ENCODE data around the gene NTRK1. TPM values are rescaled to one million over a fixed set of nuclear protein-coding genes. Genes with fewer than 3 reads are reported as not detected.

The NTRK1 gene
- total RNA-seq, 1 experiment from 2014 or later, result not detected

GRCh38 chr1:156897078-156897825 lies 36.6 kb downstream of the NTRK1 start:
- Histone ChIP-seq H3F3A (ENCODE audit: insufficient read depth, low read depth) (peaks cover 23% of the 10 kb centered on the region), H3K4me2 (peak overlapping the region; percentile 77), H3K9me2 (ENCODE audit: insufficient read depth) (no peaks in the 10 kb centered on the region), H3K9me3 (ENCODE audit: insufficient read depth, low read depth) (no peaks in the 10 kb centered on the region), H3K4me3 (peak overlapping the region; percentile 37; the same call in 1 of the 2 replicates), H3K79me2 (ENCODE audit: low read depth) (no peaks in the 10 kb centered on the region), H3K4me1 (replicated peaks; ENCODE audit: insufficient read depth) (peaks cover 39% of the 10 kb centered on the region), H4K20me1 (ENCODE audit: insufficient read depth) (no peaks in the 10 kb centered on the region), H2AFZ (no peak overlapping the region), H3K27me3 (ENCODE audit: insufficient read depth, low read depth) (no peaks in the 10 kb centered on the region), H3K27ac (peak overlapping the region; percentile 92), H3K36me3 (ENCODE audit: low read depth) (no peaks in the 10 kb centered on the region)
- ChIA-PET CTCF (interaction anchor here (0.6 to 0.9 kb wide), 2 partner anchors 31 to 38 kb away, joined by 3 read pairs; partner anchors contain the start of gene INSRR), POLR2A (ENCODE audit: unreplicated experiment) (interaction anchor here (0.7 to 1.0 kb wide), 3 partner anchors 169 to 236 kb away, joined by 3 to 10 read pairs (median 8); partner anchors contain the start of genes ISG20L2 and METTL25B)
- TF ChIP-seq CTCF (conservative IDR thresholded peaks at IDR 0.05), result no peak
- peak; percentile 54 to 66 for DNase-seq
- TSS peak; percentile 81 for BruUV-seq (replicated peaks)
- intact Hi-C loops (cut with micrococcal nuclease; ENCODE audit: unreplicated experiment), result loop anchor here (10.0 kb wide), 1 partner anchor 178 kb away; no protein-coding TSS in a partner anchor

GRCh38 chr1:156898161-156898566 lies 37.5 kb downstream of the NTRK1 start:
- peak in 1 of 2 experiments; percentile 60 for DNase-seq
- no peaks in the 10 kb centered on the region for H4K20me1 ChIP-seq (ENCODE audit: insufficient read depth)
- intact Hi-C loops (cut with micrococcal nuclease; ENCODE audit: unreplicated experiment), result loop anchor here (1.0 to 10.0 kb wide), 2 partner anchors 150 to 177 kb away; no protein-coding TSS in a partner anchor
- peaks cover 23% of the 10 kb centered on the region for H3F3A ChIP-seq (ENCODE audit: insufficient read depth, low read depth)
- TF ChIP-seq CTCF (conservative IDR thresholded peaks at IDR 0.05), result no peak
- no peaks in the 10 kb centered on the region for H3K9me3 ChIP-seq (ENCODE audit: insufficient read depth, low read depth)
- no TSS peak for BruUV-seq (replicated peaks)
- no peaks in the 10 kb centered on the region for H3K9me2 ChIP-seq (ENCODE audit: insufficient read depth)
- peaks cover 39% of the 10 kb centered on the region for H3K4me1 ChIP-seq (replicated peaks; ENCODE audit: insufficient read depth)
- ChIA-PET CTCF (interaction anchor here (1.0 kb wide), 1 partner anchor 9 kb away, joined by 3 read pairs; no protein-coding TSS in a partner anchor), POLR2A (ENCODE audit: unreplicated experiment) (interaction anchor here (0.8 kb wide), 1 partner anchor 176 kb away, joined by 10 read pairs; no protein-coding TSS in a partner anchor)
- H3K4me3 ChIP-seq, result no peak overlapping the region
- H3K79me2 ChIP-seq (ENCODE audit: low read depth), result no peaks in the 10 kb centered on the region
- peak overlapping the region; percentile 92; the same call in 1 of the 2 replicates for H3K27ac ChIP-seq
- H2AFZ ChIP-seq, result no peak overlapping the region
- no peaks in the 10 kb centered on the region for H3K36me3 ChIP-seq (ENCODE audit: low read depth)
- H3K4me2 ChIP-seq, result peak overlapping the region; percentile 77; the same call in 1 of the 2 replicates
- no peaks in the 10 kb centered on the region for H3K27me3 ChIP-seq (ENCODE audit: insufficient read depth, low read depth)

GRCh38 chr1:156898971-156899664 lies 38.5 kb downstream of the NTRK1 start:
- POLR2A ChIA-PET (ENCODE audit: unreplicated experiment), result interaction anchor here (0.6 to 0.9 kb wide), 2 partner anchors 60 to 239 kb away, joined by 3 read pairs; no protein-coding TSS in a partner anchor
- intact Hi-C loops (cut with micrococcal nuclease; ENCODE audit: unreplicated experiment), result loop anchor here (1.0 to 10.0 kb wide), 2 partner anchors 151 to 176 kb away; no protein-coding TSS in a partner anchor
- Histone ChIP-seq H3K27me3 (ENCODE audit: insufficient read depth, low read depth) (no peaks in the 10 kb centered on the region), H3K4me3 (no peak overlapping the region), H3K9me2 (ENCODE audit: insufficient read depth) (no peaks in the 10 kb centered on the region), H3K27ac (no peak overlapping the region), H3K4me1 (replicated peaks; ENCODE audit: insufficient read depth) (peaks cover 39% of the 10 kb centered on the region), H3K79me2 (ENCODE audit: low read depth) (no peaks in the 10 kb centered on the region), H2AFZ (no peak overlapping the region), H3F3A (ENCODE audit: insufficient read depth, low read depth) (peaks cover 23% of the 10 kb centered on the region), H4K20me1 (ENCODE audit: insufficient read depth) (no peaks in the 10 kb centered on the region), H3K9me3 (ENCODE audit: insufficient read depth, low read depth) (no peaks in the 10 kb centered on the region), H3K4me2 (no peak overlapping the region), H3K36me3 (ENCODE audit: low read depth) (no peaks in the 10 kb centered on the region)
- BruUV-seq (replicated peaks), result no TSS peak
- no peak for DNase-seq
- CTCF ChIA-PET, result interaction anchor here (1.0 kb wide), 1 partner anchor 9 kb away, joined by 3 read pairs; no protein-coding TSS in a partner anchor
- no peak for TF ChIP-seq CTCF (conservative IDR thresholded peaks at IDR 0.05)
- TF ChIP-seq EZH2 (IDR thresholded peaks at IDR 0.05; ENCODE audit: low read depth), result no peak

All from PC-9 (cell line).